GM21423 (cell line): ENCODE measurements around the gene GNAQ.

ENCODE experiments used
- ATAC-seq: cut with Tn5 transposase; IDR thresholded peaks from one replicate; pipeline ENCODE4 v1.9.1; 2021; ENCODE audit warnings: mild to moderate bottlenecking, moderate library complexity; ENCODE audit not compliant: unreplicated experiment

Gene GNAQ

GRCh38 chr9:77826621-77827020 lies 205.0 kb downstream of the GNAQ start:
- no peak for ATAC-seq

GRCh38 chr9:77826116-77826515 lies 205.5 kb downstream of the GNAQ start:
- ATAC-seq: no peak

- no peak for ATAC-seq
Observed at GRCh38 chr9:77825361-77825760, 206.2 kb downstream of the GNAQ start.

- ATAC-seq: no peak
Observed at GRCh38 chr9:77820293-77820954, 211.2 kb downstream of the GNAQ start.

- no peak for ATAC-seq
Observed at GRCh38 chr9:77819657-77820056, 212.0 kb downstream of the GNAQ start.

GRCh38 chr9:77817590-77818311 lies 213.9 kb downstream of the GNAQ start:
- no peak for ATAC-seq

- no peak for ATAC-seq
Observed at GRCh38 chr9:77816641-77817341, 214.8 kb downstream of the GNAQ start.

GRCh38 chr9:77815260-77815659 lies 216.4 kb downstream of the GNAQ start:
- ATAC-seq: no peak

- ATAC-seq: no peak
Observed at GRCh38 chr9:77811832-77812231, 219.8 kb downstream of the GNAQ start.

- ATAC-seq: no peak
Observed at GRCh38 chr9:77810637-77811119, 220.9 kb downstream of the GNAQ start.

- no peak for ATAC-seq
Observed at GRCh38 chr9:77810047-77810446, 221.6 kb downstream of the GNAQ start.

- no peak for ATAC-seq
Observed at GRCh38 chr9:77809552-77809951, 222.1 kb downstream of the GNAQ start.

- no peak for ATAC-seq
Observed at GRCh38 chr9:77808751-77809081, 222.9 kb downstream of the GNAQ start.

- no peak for ATAC-seq
Observed at GRCh38 chr9:77807846-77808750, 223.5 kb downstream of the GNAQ start.

- ATAC-seq: no peak
Observed at GRCh38 chr9:77807281-77807683, 224.3 kb downstream of the GNAQ start.

- no peak for ATAC-seq
Observed at GRCh38 chr9:77806741-77807140, 224.9 kb downstream of the GNAQ start.

- no peak for ATAC-seq
Observed at GRCh38 chr9:77805810-77806209, 225.8 kb downstream of the GNAQ start.

- no peak for ATAC-seq
Observed at GRCh38 chr9:77803423-77803822, 228.2 kb downstream of the GNAQ start.

GRCh38 chr9:77802515-77803293 lies 228.9 kb downstream of the GNAQ start:
- no peak for ATAC-seq

- ATAC-seq: no peak
Observed at GRCh38 chr9:77802064-77802463, 229.5 kb downstream of the GNAQ start.
